Sigmoid colon (tissue), 4 donors: ENCODE results near the gene TSNAXIP1.

Experiments used
- CTCF ChIP-seq, 4 experiments: fragments of 450-650 bp in 3 of 4; fragments of 200-600 bp in 1 of 4; IDR thresholded peaks; one replicate each; pipeline ENCODE4 v1.5.1; 2016 to 2019; ENCODE audit warnings: antibody characterized with exemption in 4 of 4, mild to moderate bottlenecking in 3 of 4, moderate library complexity in 2 of 4
- POLR2A ChIP-seq, 2 donors: fragments of 450-650 bp; IDR thresholded peaks; one replicate each; pipeline ENCODE4 v1.6.1; 2016; ENCODE audit warnings: antibody characterized with exemption in 2 of 2, mild to moderate bottlenecking in 2 of 2, moderate library complexity in 2 of 2
- POLR2AphosphoS5 ChIP-seq, 4 donors: sonication (generic); formaldehyde crosslinking; IDR thresholded peaks; one replicate each; pipeline ENCODE4 v1.6.1; 2017; ENCODE audit warnings: antibody characterized with exemption in 4 of 4

GRCh38 chr16:67833030-67833414 is 26.3 kb downstream of the TSNAXIP1 start:
- TF ChIP-seq CTCF (IDR thresholded peaks at IDR 0.05) (no peak), POLR2AphosphoS5 (IDR thresholded peaks at IDR 0.05) (no peak), POLR2A (IDR thresholded peaks at IDR 0.05) (no peak)
